Measurements from ENCODE around the gene GJA4. TPM values are rescaled to one million over a fixed set of nuclear protein-coding genes. Genes with fewer than 3 reads are reported as not detected.

Gene GJA4
- total and polyA plus RNA-seq, 2 experiments from 2014 or later: 2.5 to 3.7 TPM

- TF ChIP-seq CTCF (IDR thresholded peaks at IDR 0.05; ENCODE audit: poor library complexity): no peak
- no peak for TF ChIP-seq EZH2 (IDR thresholded peaks at IDR 0.05; ENCODE audit: borderline replicate concordance)
- TF ChIP-seq EZH2phosphoT487 (IDR thresholded peaks at IDR 0.05; ENCODE audit: low read depth, severe bottlenecking, unreplicated experiment): no peak
- no peak overlapping the region for H3K27ac ChIP-seq
- H3K4me2 ChIP-seq: no peak overlapping the region
- peaks cover 20% of the 10 kb centered on the region for H3K4me1 ChIP-seq (ENCODE audit: insufficient read depth)
- H4K20me1 ChIP-seq (ENCODE audit: insufficient read depth, poor library complexity, severe bottlenecking): no peaks in the 10 kb centered on the region
- DNase-seq (ENCODE audit: low spot score): no peak
- no peak overlapping the region for H2AFZ ChIP-seq
- H3K9me3 ChIP-seq (ENCODE audit: low read depth): no peaks in the 10 kb centered on the region
- no peaks in the 10 kb centered on the region for H3K9me2 ChIP-seq (replicated peaks; ENCODE audit: insufficient read depth)
- H3K4me3 ChIP-seq: no peak overlapping the region
- 80% methylated on average over 6 of the region's 6 CpGs for WGBS (ENCODE audit: low lambda C conversion rate, missing lambda C conversion rate)
- H3K36me3 ChIP-seq (replicated peaks; ENCODE audit: insufficient read depth, low read depth): no peaks in the 10 kb centered on the region
- peaks cover 29% of the 10 kb centered on the region for H3K27me3 ChIP-seq
- H3K79me2 ChIP-seq: no peaks in the 10 kb centered on the region
These were observed 14.4 kb upstream of the GJA4 start for GRCh38 chr1:34778381-34778780.

- no peak for DNase-seq (ENCODE audit: low spot score)
- Histone ChIP-seq H3K79me2 (no peaks in the 10 kb centered on the region), H3K36me3 (replicated peaks; ENCODE audit: insufficient read depth, low read depth) (no peaks in the 10 kb centered on the region), H3K4me1 (ENCODE audit: insufficient read depth) (peaks cover 20% of the 10 kb centered on the region), H3K4me2 (no peak overlapping the region), H3K27me3 (peaks cover 29% of the 10 kb centered on the region), H2AFZ (no peak overlapping the region), H4K20me1 (ENCODE audit: insufficient read depth, poor library complexity, severe bottlenecking) (no peaks in the 10 kb centered on the region), H3K4me3 (no peak overlapping the region), H3K9me2 (replicated peaks; ENCODE audit: insufficient read depth) (no peaks in the 10 kb centered on the region), H3K27ac (no peak overlapping the region), H3K9me3 (ENCODE audit: low read depth) (no peaks in the 10 kb centered on the region)
- 90% methylated on average over 5 of the region's 5 CpGs for WGBS (ENCODE audit: low lambda C conversion rate, missing lambda C conversion rate)
- TF ChIP-seq EZH2phosphoT487 (IDR thresholded peaks at IDR 0.05; ENCODE audit: low read depth, severe bottlenecking, unreplicated experiment) (no peak), EZH2 (IDR thresholded peaks at IDR 0.05; ENCODE audit: borderline replicate concordance) (no peak), CTCF (IDR thresholded peaks at IDR 0.05; ENCODE audit: poor library complexity) (no peak)
These were observed 13.8 kb upstream of the GJA4 start for GRCh38 chr1:34779005-34779404.

- no peaks in the 10 kb centered on the region for H3K36me3 ChIP-seq (replicated peaks; ENCODE audit: insufficient read depth, low read depth)
- 74% methylated on average over 5 of the region's 5 CpGs for WGBS (ENCODE audit: low lambda C conversion rate, missing lambda C conversion rate)
- no peaks in the 10 kb centered on the region for H3K9me2 ChIP-seq (replicated peaks; ENCODE audit: insufficient read depth)
- no peak overlapping the region for H2AFZ ChIP-seq
- H3K4me2 ChIP-seq: no peak overlapping the region
- H3K27me3 ChIP-seq: peaks cover 29% of the 10 kb centered on the region
- no peak overlapping the region for H3K4me3 ChIP-seq
- TF ChIP-seq CTCF (IDR thresholded peaks at IDR 0.05; ENCODE audit: poor library complexity) (no peak), EZH2 (IDR thresholded peaks at IDR 0.05; ENCODE audit: borderline replicate concordance) (no peak), EZH2phosphoT487 (IDR thresholded peaks at IDR 0.05; ENCODE audit: low read depth, severe bottlenecking, unreplicated experiment) (no peak)
- DNase-seq (ENCODE audit: low spot score): no peak
- no peaks in the 10 kb centered on the region for H3K79me2 ChIP-seq
- H3K9me3 ChIP-seq (ENCODE audit: low read depth): no peaks in the 10 kb centered on the region
- no peaks in the 10 kb centered on the region for H4K20me1 ChIP-seq (ENCODE audit: insufficient read depth, poor library complexity, severe bottlenecking)
- H3K4me1 ChIP-seq (ENCODE audit: insufficient read depth): peaks cover 20% of the 10 kb centered on the region
- no peak overlapping the region for H3K27ac ChIP-seq
These were observed 13.3 kb upstream of the GJA4 start for GRCh38 chr1:34779526-34779925.

GRCh38 chr1:34779962-34780361, 12.8 kb upstream of the GJA4 start:
- H3K9me3 ChIP-seq (ENCODE audit: low read depth): no peaks in the 10 kb centered on the region
- no peaks in the 10 kb centered on the region for H3K36me3 ChIP-seq (replicated peaks; ENCODE audit: insufficient read depth, low read depth)
- H3K9me2 ChIP-seq (replicated peaks; ENCODE audit: insufficient read depth): no peaks in the 10 kb centered on the region
- peaks cover 29% of the 10 kb centered on the region for H3K27me3 ChIP-seq
- H4K20me1 ChIP-seq (ENCODE audit: insufficient read depth, poor library complexity, severe bottlenecking): no peaks in the 10 kb centered on the region
- no peak overlapping the region for H3K4me2 ChIP-seq
- WGBS (ENCODE audit: low lambda C conversion rate, missing lambda C conversion rate): 75% methylated on average over 5 of the region's 5 CpGs
- H3K27ac ChIP-seq: no peak overlapping the region
- H3K4me1 ChIP-seq (ENCODE audit: insufficient read depth): peaks cover 20% of the 10 kb centered on the region
- no peaks in the 10 kb centered on the region for H3K79me2 ChIP-seq
- H2AFZ ChIP-seq: no peak overlapping the region
- no peak for TF ChIP-seq EZH2phosphoT487 (IDR thresholded peaks at IDR 0.05; ENCODE audit: low read depth, severe bottlenecking, unreplicated experiment)
- TF ChIP-seq EZH2 (IDR thresholded peaks at IDR 0.05; ENCODE audit: borderline replicate concordance): no peak
- TF ChIP-seq CTCF (IDR thresholded peaks at IDR 0.05; ENCODE audit: poor library complexity): no peak
- no peak for DNase-seq (ENCODE audit: low spot score)
- H3K4me3 ChIP-seq: no peak overlapping the region
